Right ventricle myocardium inferior (tissue), 1 donor: Measurements from ENCODE around the gene ITGAD. TPM values are rescaled to one million over a fixed set of nuclear protein-coding genes. Genes with fewer than 3 reads are reported as not detected.
"Not testable (repeated sequence)": the region's sequence is repeated elsewhere in the genome, so short reads cannot be mapped to it uniquely, and the experiment has no call there.

Experiments
- ATAC-seq: fragments of 200-7000 bp; cut with Tn5 transposase; one replicate; pipeline ENCODE4 v1.9.1; 2020; ENCODE audit warnings: mild to moderate bottlenecking, moderate library complexity
- DNase-seq: peaks from one replicate; pipeline ENCODE4 v3.0.0; 2021; ENCODE audit errors: missing footprints
- intact Hi-C: fragments of 100-400 bp; cut with DNase I; formaldehyde crosslinking; loops from one replicate; pipeline ENCODE4 v1.11.0; 2022
- total RNA-seq: library from RNA; stranded (reverse); fragmentation: NEBNext Ultra II Directional; extraction: Animal tissue kit (Norgen Biotek cat#: 25700); gene quantifications from one replicate; pipeline ENCODE4 v1.2.1, GENCODE V29; 2021
- donor health status: DM: no; HTN: yes; CAD: no; lungs with severe emphysema.

Gene ITGAD
- total RNA-seq, 1 donor from 2014 or later, result 0.11 TPM

GRCh38 chr16:31395647-31396046 lies 2.5 kb downstream of the ITGAD start:
- intact Hi-C loops, result no loop called here
- ATAC-seq (no peak), DNase-seq (no peak)

GRCh38 chr16:31397096-31397660 lies 4.0 kb downstream of the ITGAD start:
- no peak for DNase-seq
- intact Hi-C loops, result no loop called here
- ATAC-seq, result no peak

GRCh38 chr16:31397701-31398100 lies 4.6 kb downstream of the ITGAD start:
- ATAC-seq (no peak), DNase-seq (no peak)
- intact Hi-C loops, result no loop called here

GRCh38 chr16:31400191-31400590 lies 7.1 kb downstream of the ITGAD start:
- intact Hi-C loops, result loop anchor here (10.0 kb wide), 1 partner anchor 55 kb away; no protein-coding TSS in a partner anchor
- ATAC-seq, result no peak

GRCh38 chr16:31401436-31401835 lies 8.3 kb downstream of the ITGAD start:
- intact Hi-C loops, result loop anchor here (10.0 kb wide), 1 partner anchor 57 kb away; no protein-coding TSS in a partner anchor
- ATAC-seq (no peak), DNase-seq (no peak)

More at GRCh38 chr16:31400191-31400590, 7.1 kb downstream of the ITGAD start:
- no peak for DNase-seq

GRCh38 chr16:31402687-31403086 lies 9.6 kb downstream of the ITGAD start:
- DNase-seq (no peak), ATAC-seq (no peak)
- intact Hi-C loops, result loop anchor here (10.0 kb wide), 1 partner anchor 58 kb away; no protein-coding TSS in a partner anchor

- ATAC-seq, result no peak
These were observed 10.6 kb downstream of the ITGAD start for GRCh38 chr16:31403590-31404352.

GRCh38 chr16:31404353-31405064 lies 11.4 kb downstream of the ITGAD start:
- intact Hi-C loops, result loop anchor here (10.0 kb wide), 1 partner anchor 60 kb away; no protein-coding TSS in a partner anchor
- peak; percentile 16 for ATAC-seq
- DNase-seq, result no peak

More at GRCh38 chr16:31403590-31404352, 10.6 kb downstream of the ITGAD start:
- DNase-seq, result no peak
- intact Hi-C loops, result loop anchor here (10.0 kb wide), 1 partner anchor 59 kb away; no protein-coding TSS in a partner anchor

GRCh38 chr16:31407406-31407805 lies 14.3 kb downstream of the ITGAD start:
- no peak for DNase-seq
- ATAC-seq, result no peak
- intact Hi-C loops, result loop anchor here (10.0 kb wide), 1 partner anchor 63 kb away; no protein-coding TSS in a partner anchor

GRCh38 chr16:31409433-31409832 lies 16.3 kb downstream of the ITGAD start:
- ATAC-seq, result no peak
- intact Hi-C loops, result loop anchor here (10.0 kb wide), 1 partner anchor 65 kb away; no protein-coding TSS in a partner anchor
- DNase-seq, result no peak

- DNase-seq (no peak), ATAC-seq (no peak)
- intact Hi-C loops, result no loop called here
These were observed 16.9 kb downstream of the ITGAD start for GRCh38 chr16:31410082-31410481.

- no peak for ATAC-seq
These were observed 18.1 kb downstream of the ITGAD start for GRCh38 chr16:31411024-31411844.

GRCh38 chr16:31412750-31413149 lies 19.6 kb downstream of the ITGAD start:
- no peak for DNase-seq
- ATAC-seq, result no peak
- intact Hi-C loops, result no loop called here

More at GRCh38 chr16:31411024-31411844, 18.1 kb downstream of the ITGAD start:
- no peak for DNase-seq
- intact Hi-C loops, result no loop called here

GRCh38 chr16:31413381-31413780 lies 20.2 kb downstream of the ITGAD start:
- intact Hi-C loops, result no loop called here
- no peak for DNase-seq
- ATAC-seq, result no peak

- ATAC-seq (no peak), DNase-seq (no peak)
- intact Hi-C loops, result no loop called here
These were observed 20.8 kb downstream of the ITGAD start for GRCh38 chr16:31413943-31414342.

GRCh38 chr16:31414706-31415105 lies 21.6 kb downstream of the ITGAD start:
- ATAC-seq, result no peak
- DNase-seq, result no peak
- intact Hi-C loops, result no loop called here

- ATAC-seq, result no peak
- DNase-seq, result no peak
- intact Hi-C loops, result no loop called here
These were observed 23.2 kb downstream of the ITGAD start for GRCh38 chr16:31416371-31416770.

- ATAC-seq, DNase-seq, intact Hi-C loops: not testable (repeated sequence)
These were observed 23.9 kb downstream of the ITGAD start for GRCh38 chr16:31417036-31417435.
